Activated naive CD8-positive, alpha-beta T cell treated with anti-CD3 and anti-CD28 coated beads, Interleukin-2, amount 10 ng/mL, durations not matched to agents 7 days and 5 days (primary cell): ENCODE measurements around the gene ATG10. TPM values are rescaled to one million over a fixed set of nuclear protein-coding genes. Genes with fewer than 3 reads are reported as not detected.
"Not testable (repeated sequence)": the region's sequence is repeated elsewhere in the genome, so short reads cannot be mapped to it uniquely, and the experiment has no call there.

Source experiments
- ATAC-seq: fragments of 150-1000 bp; cut with Tn5 transposase; one replicate; pipeline ENCODE4 v1.10.0; 2021; ENCODE audit warnings: low read depth, moderate library complexity
- POLR2A ChIA-PET: fragments of 350-600 bp; sonication (Branson Sonifier 250); formaldehyde crosslinking; loops from one replicate; lab custom pipeline; 2021; ENCODE audit warnings: antibody characterized with exemption; lab: Charles Lee
- DNase-seq: peaks from one replicate; pipeline ENCODE4 v3.0.0; 2021
- H3K27ac Mint-ChIP-seq: one replicate; pipeline ENCODE4 v1.8.0; 2022; ENCODE audit warnings: mild to moderate bottlenecking, mixed read lengths
- H3K27me3 Mint-ChIP-seq: one replicate; pipeline ENCODE4 v1.8.0; 2022; ENCODE audit warnings: mild to moderate bottlenecking, moderate library complexity, mixed read lengths
- H3K36me3 Mint-ChIP-seq: one replicate; pipeline ENCODE4 v1.8.0; 2021; ENCODE audit warnings: mild to moderate bottlenecking, mixed read lengths
- H3K4me1 Mint-ChIP-seq: one replicate; pipeline ENCODE4 v1.8.0; 2021; ENCODE audit warnings: mixed read lengths
- H3K4me3 Mint-ChIP-seq: one replicate; pipeline ENCODE4 v1.8.0; 2022; ENCODE audit warnings: mild to moderate bottlenecking, moderate library complexity, mixed read lengths
- H3K9me3 Mint-ChIP-seq: one replicate; pipeline ENCODE4 v1.8.0; 2021; ENCODE audit warnings: mixed read lengths
- total RNA-seq, 2 experiments: library from RNA; stranded (reverse); gene quantifications; one replicate each; pipeline ENCODE4 v1.2.3, GENCODE V29; 2021

ATG10 gene
- total RNA-seq, 2 experiments from 2014 or later, result 11.5 to 12.4 TPM

DNA sequence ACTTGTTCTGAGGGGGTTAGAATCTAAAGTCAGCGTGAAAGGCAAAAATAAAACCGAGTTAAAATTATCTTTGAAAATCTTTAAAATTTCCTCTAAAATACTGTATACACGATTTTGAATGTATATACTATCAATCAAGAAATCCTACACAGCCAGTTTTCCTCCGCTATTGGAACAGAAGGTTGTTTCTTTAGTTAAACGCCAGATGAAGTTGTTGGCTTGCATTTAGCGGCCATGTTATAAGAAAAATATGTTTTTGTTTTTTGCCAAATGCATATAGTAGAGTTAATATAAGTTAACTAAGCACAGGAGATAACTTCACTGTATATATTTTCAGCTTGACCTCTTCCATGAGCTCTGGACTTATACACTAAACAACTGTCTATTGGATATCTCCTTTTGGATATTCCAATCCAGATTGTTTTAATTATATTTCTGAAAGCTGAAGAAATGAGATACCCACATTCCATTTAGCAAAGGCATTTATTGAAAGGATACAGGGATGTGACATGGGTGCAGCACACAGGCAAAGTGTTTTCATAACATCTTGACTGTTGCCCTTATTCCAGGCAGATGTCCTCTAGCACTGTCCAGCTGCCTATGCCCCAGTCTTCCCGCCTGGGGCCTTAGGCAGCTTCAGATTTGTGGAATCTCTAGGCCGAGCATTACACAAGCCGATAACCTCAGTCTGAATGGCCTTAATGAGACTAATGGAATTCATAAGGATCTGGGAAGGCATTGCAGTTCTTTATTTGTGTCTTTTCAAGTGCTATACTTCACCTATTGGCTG is 10.0 kb upstream of the ATG10 start:
- H3K27ac Mint-ChIP-seq, result no peak overlapping the region
- POLR2A ChIA-PET, result no interaction called here
- no peaks in the 10 kb centered on the region for H3K9me3 Mint-ChIP-seq
- DNase-seq, result no peak
- peaks cover 9% of the 10 kb centered on the region for H3K27me3 Mint-ChIP-seq
- H3K36me3 Mint-ChIP-seq, result no peaks in the 10 kb centered on the region
- H3K4me3 Mint-ChIP-seq, result no peak overlapping the region
- no peak for ATAC-seq
- no peaks in the 10 kb centered on the region for H3K4me1 Mint-ChIP-seq

GRCh38 chr5:81963544-81963943 is 8.3 kb upstream of the ATG10 start:
- no peak overlapping the region for H3K27ac Mint-ChIP-seq
- DNase-seq (no peak), ATAC-seq (no peak)
- H3K9me3 Mint-ChIP-seq, result no peaks in the 10 kb centered on the region
- POLR2A ChIA-PET, result no interaction called here
- H3K36me3 Mint-ChIP-seq, result no peaks in the 10 kb centered on the region
- no peak overlapping the region for H3K4me3 Mint-ChIP-seq
- no peaks in the 10 kb centered on the region for H3K4me1 Mint-ChIP-seq
- H3K27me3 Mint-ChIP-seq, result peaks cover 9% of the 10 kb centered on the region

GRCh38 chr5:81965524-81965923 is 6.3 kb upstream of the ATG10 start:
- peaks cover 9% of the 10 kb centered on the region for H3K27me3 Mint-ChIP-seq
- H3K9me3 Mint-ChIP-seq, result no peaks in the 10 kb centered on the region
- no peak for DNase-seq
- no peak overlapping the region for H3K4me3 Mint-ChIP-seq
- H3K27ac Mint-ChIP-seq, result no peak overlapping the region
- POLR2A ChIA-PET, result no interaction called here
- no peaks in the 10 kb centered on the region for H3K36me3 Mint-ChIP-seq
- H3K4me1 Mint-ChIP-seq, result peaks cover 3% of the 10 kb centered on the region
- no peak for ATAC-seq

DNA sequence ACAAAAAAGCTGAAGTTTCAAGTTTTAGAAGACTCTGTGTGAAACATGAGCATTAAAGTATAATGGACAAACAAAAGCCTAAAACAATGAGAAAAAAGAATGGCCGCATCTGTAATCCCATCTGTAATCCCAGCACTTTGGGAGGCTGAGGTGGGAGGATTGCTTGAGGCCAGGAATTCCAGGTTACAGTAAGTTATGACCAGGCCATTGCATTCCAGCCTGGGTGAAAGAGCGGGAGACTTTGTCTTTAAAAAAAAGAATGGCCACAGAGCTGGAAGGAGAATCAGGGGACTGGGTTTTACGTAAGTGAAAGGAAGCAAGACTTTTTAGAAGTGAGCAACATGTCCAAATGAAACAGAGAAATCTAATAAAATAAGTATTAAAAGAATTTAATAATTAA is 2.6 kb upstream of the ATG10 start:
- Mint-ChIP-seq H3K9me3 (no peaks in the 10 kb centered on the region), H3K27ac (no peak overlapping the region), H3K4me1 (peaks cover 18% of the 10 kb centered on the region), H3K36me3 (no peaks in the 10 kb centered on the region), H3K27me3 (peaks cover 3% of the 10 kb centered on the region), H3K4me3 (no peak overlapping the region)
- DNase-seq (no peak), ATAC-seq (no peak)
- POLR2A ChIA-PET, result no interaction called here

DNA sequence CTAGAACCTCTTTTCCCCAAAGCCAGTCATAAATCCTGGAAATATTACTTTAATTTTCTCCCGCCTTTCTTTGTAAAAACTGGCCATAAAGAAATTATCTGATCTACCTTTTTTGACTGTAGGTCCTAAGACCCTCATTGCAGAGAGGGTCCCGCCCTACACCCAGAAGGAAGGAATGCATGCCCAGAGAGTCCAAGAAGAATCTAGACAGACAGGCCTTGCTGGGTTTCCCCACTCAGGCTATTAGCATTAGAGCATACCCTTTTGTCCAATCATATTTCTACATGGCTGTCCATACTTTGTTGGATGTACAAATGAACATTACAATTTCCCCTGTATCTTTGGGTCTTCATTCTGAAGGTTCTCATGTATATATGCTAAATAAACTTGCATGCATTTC is 1.9 kb upstream of the ATG10 start:
- Mint-ChIP-seq H3K27me3 (no peaks in the 10 kb centered on the region), H3K4me1 (peaks cover 22% of the 10 kb centered on the region), H3K4me3 (no peak overlapping the region), H3K27ac (no peak overlapping the region), H3K36me3 (no peaks in the 10 kb centered on the region), H3K9me3 (no peaks in the 10 kb centered on the region)
- no peak for DNase-seq
- no peak for ATAC-seq
- POLR2A ChIA-PET, result interaction anchor here (2.1 to 2.9 kb wide), 2 partner anchors 118 to 219 kb away, joined by 12 to 27 read pairs; partner anchors contain the start of gene SSBP2

DNA sequence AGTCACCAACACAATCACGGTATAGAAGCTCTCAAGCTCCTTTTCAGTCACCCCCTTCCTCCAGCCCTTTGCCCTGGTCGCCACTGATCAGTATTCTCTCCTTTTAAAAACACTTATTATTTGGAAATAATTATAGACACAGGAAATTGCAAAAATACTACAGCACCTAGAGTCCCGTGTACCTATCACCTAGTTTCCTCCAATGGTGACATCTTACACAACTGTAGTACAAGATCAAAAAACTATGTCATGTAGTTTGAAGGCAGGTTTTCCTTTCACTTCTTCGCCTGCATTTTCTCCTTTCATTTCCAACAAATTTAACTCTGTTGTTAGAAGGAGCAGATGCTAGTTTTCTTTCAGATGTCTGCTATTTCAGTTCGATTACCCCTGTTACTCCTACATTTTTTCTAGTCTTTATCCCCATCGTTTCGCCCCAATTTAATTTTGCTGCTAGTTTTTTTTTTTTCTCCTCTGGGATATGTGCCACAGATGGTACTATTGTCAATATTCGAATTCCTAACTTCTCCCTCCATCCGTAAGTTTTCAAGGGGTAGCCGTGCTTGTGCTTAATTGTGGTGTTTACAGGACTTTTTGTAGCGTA is 612 bp upstream of the ATG10 start:
- no peaks in the 10 kb centered on the region for H3K9me3 Mint-ChIP-seq
- DNase-seq (no peak), ATAC-seq (peak; percentile 24)
- peak overlapping the region; percentile 88 for H3K4me3 Mint-ChIP-seq
- H3K27me3 Mint-ChIP-seq, result no peaks in the 10 kb centered on the region
- POLR2A ChIA-PET, result interaction anchor here (0.6 to 2.9 kb wide), 3 partner anchors 119 to 306 kb away, joined by 3 to 27 read pairs (median 12); partner anchors contain the start of gene SSBP2
- H3K4me1 Mint-ChIP-seq, result peaks cover 24% of the 10 kb centered on the region
- H3K36me3 Mint-ChIP-seq, result no peaks in the 10 kb centered on the region
- H3K27ac Mint-ChIP-seq, result peak overlapping the region; percentile 95

DNA sequence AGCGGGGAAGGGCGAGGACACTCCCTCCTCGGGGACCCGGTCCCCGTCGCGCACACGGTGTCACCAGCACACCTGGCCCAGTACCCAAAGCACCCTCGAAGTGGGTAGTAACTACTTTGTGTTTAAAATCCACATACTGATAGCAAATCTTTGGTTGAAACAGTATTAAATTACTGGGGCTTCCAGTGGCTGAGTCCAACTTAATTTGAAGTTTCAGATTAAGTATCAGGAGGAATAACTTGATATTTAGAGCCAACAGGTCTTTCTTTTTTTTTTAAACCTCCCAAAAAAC is 615 bp downstream of the ATG10 start:
- no peaks in the 10 kb centered on the region for H3K27me3 Mint-ChIP-seq
- DNase-seq (no peak), ATAC-seq (no peak)
- H3K4me1 Mint-ChIP-seq, result peaks cover 27% of the 10 kb centered on the region
- peak overlapping the region; percentile 61 for H3K27ac Mint-ChIP-seq
- peaks cover 9% of the 10 kb centered on the region for H3K36me3 Mint-ChIP-seq
- no peaks in the 10 kb centered on the region for H3K9me3 Mint-ChIP-seq
- H3K4me3 Mint-ChIP-seq, result peak overlapping the region; percentile 79
- POLR2A ChIA-PET, result interaction anchor here (1.0 to 2.9 kb wide), 2 partner anchors 121 to 671 kb away, joined by 3 to 27 read pairs; partner anchors contain the start of gene ZCCHC9

- peaks cover 46% of the 10 kb centered on the region for H3K36me3 Mint-ChIP-seq
- H3K27me3 Mint-ChIP-seq, result no peaks in the 10 kb centered on the region
- H3K27ac Mint-ChIP-seq, result no peak overlapping the region
- POLR2A ChIA-PET, result no interaction called here
- DNase-seq (no peak), ATAC-seq (no peak)
- no peaks in the 10 kb centered on the region for H3K9me3 Mint-ChIP-seq
- H3K4me3 Mint-ChIP-seq, result no peak overlapping the region
- H3K4me1 Mint-ChIP-seq, result peaks cover 11% of the 10 kb centered on the region
Observed at GRCh38 chr5:81980160-81980559, 8.3 kb downstream of the ATG10 start.

DNA sequence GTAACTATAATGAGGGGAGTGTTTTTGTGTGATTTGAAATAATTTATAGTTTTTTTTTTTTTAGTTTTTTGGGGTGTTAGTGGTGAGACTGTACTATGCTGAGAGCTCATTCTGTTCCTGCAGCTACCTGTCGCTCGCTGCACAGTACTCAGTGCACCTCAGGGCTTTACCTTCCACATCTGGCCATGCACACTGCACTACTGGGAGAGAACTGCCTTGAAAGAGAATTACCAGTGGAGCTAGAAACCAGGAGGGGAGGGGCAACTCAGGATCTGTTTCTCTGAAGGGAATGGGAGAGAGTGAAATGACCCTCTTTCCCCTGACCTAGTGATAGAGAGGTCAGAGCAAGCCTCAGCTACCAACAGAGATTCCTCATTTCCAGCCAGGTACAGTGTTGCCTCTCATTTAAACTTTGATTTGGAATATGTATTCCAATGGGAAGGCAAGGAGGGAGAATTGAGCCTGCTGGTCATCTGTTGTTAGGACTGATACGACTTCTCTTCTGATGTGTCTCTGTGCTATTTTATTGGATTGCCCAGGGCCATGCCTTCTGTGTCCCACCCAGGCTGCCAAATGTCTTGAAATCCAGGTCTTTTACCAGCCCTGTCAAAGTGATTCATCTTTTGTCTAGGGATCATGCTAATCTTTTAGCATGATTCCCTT is 8.9 kb downstream of the ATG10 start:
- Mint-ChIP-seq H3K36me3 (peaks cover 50% of the 10 kb centered on the region), H3K9me3 (no peaks in the 10 kb centered on the region), H3K27ac (no peak overlapping the region), H3K4me1 (peaks cover 9% of the 10 kb centered on the region), H3K27me3 (no peaks in the 10 kb centered on the region), H3K4me3 (no peak overlapping the region)
- ATAC-seq, result no peak
- DNase-seq, result no peak
- POLR2A ChIA-PET, result no interaction called here

DNA sequence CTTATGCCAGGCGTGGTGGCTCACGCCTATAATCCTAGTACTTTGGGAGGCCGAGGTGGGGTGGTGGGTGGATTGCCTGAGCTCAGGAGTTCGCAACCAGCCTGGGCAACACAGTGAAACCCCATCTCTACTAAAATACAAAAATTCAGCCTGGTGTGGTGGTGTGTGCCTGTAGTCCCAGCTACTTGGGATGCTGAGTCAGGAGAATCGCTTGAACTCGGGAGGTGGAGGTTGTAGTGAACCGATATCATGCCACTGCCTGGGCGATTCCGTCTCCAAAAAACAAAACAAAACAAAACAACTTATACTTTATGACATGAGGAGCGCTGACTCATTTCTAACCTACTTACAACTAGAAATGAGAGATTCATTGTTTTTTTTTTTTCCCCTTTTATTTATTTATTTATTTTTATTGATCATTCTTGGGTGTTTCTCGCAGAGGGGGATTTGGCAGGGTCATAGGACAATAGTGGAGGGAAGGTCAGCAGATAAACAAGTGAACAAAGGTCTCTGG is 10.4 kb downstream of the ATG10 start:
- peaks cover 51% of the 10 kb centered on the region for H3K36me3 Mint-ChIP-seq
- H3K27me3 Mint-ChIP-seq, ATAC-seq: not testable (repeated sequence)

DNA sequence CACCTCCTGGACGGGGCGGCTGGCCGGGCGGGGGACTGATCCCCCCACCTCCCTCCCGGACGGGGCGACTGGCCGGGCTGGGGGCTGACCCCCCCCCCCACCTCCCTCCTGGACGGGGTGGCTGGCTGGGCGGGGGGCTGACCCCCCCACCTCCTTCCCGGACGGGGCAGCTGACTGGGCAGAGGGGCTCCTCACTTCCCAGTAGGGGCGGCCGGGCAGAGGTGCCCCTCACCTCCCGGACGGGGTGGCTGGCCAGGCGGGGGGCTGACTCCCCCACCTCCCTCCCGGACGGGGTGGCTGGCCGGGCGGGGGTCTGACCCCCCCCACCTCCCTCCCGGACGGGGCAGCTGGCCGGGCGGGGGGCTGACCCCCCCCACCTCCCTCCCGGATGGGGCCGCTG is 11.3 kb downstream of the ATG10 start:
- H3K36me3 Mint-ChIP-seq, result peaks cover 46% of the 10 kb centered on the region
- DNase-seq, H3K27ac Mint-ChIP-seq, POLR2A ChIA-PET, H3K27me3 Mint-ChIP-seq, H3K4me1 Mint-ChIP-seq, H3K9me3 Mint-ChIP-seq, H3K4me3 Mint-ChIP-seq, ATAC-seq: not testable (repeated sequence)

More for the DNA sequence above, 10.4 kb downstream of the ATG10 start:
- H3K4me1 Mint-ChIP-seq, H3K27ac Mint-ChIP-seq, DNase-seq, H3K9me3 Mint-ChIP-seq, POLR2A ChIA-PET, H3K4me3 Mint-ChIP-seq: not testable (repeated sequence)

DNA sequence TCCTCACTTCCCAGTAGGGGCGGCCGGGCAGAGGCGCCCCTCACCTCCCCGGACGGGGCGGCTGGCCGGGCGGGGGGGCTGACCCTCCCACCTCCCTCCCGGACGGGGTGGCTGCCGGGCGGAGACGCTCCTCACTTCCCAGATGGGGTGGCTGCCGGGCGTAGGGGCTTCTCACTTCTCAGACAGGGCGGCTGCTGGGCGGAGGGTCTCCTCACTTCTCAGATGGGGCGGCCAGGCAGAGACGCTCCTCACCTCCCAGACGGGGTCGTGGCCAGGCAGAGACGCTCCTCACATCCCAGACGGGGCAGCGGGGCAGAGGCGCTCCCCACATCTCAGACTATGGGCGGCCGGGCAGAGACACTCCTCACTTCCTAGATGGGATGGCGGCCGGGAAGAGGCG is 11.7 kb downstream of the ATG10 start:
- H3K36me3 Mint-ChIP-seq, result peaks cover 43% of the 10 kb centered on the region
- H3K4me1 Mint-ChIP-seq, ATAC-seq: not testable (repeated sequence)

DNA sequence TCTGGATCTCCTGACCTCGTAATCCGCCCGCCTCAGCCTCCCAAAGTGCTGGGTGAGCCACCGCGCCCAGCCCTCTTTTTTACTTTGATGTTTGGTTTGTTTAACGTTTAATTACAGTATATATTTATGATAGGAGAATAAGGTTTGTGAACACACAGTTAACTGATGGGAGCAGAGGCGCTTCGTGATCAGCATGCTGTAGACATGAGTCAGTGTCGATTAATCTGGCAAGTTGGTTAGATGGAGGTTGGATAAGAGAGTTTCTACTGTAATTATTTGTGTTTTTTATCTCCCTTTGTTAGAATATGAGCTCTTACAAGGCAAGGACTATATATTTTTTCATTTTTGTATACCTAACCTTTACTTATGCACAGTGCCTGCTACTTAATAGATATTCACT is 14.3 kb downstream of the ATG10 start:
- Mint-ChIP-seq H3K4me3 (no peak overlapping the region), H3K27ac (no peak overlapping the region), H3K27me3 (no peaks in the 10 kb centered on the region), H3K9me3 (no peaks in the 10 kb centered on the region), H3K4me1 (peaks cover 2% of the 10 kb centered on the region), H3K36me3 (peaks cover 41% of the 10 kb centered on the region)
- no peak for ATAC-seq
- DNase-seq, result no peak
- POLR2A ChIA-PET, result no interaction called here

More for the DNA sequence above, 11.7 kb downstream of the ATG10 start:
- H3K27me3 Mint-ChIP-seq, H3K27ac Mint-ChIP-seq, H3K9me3 Mint-ChIP-seq, POLR2A ChIA-PET, DNase-seq, H3K4me3 Mint-ChIP-seq: not testable (repeated sequence)
